Astrocyte of the spinal cord (primary cell): ENCODE measurements around the gene OSBPL8.

ENCODE experiments used
- DNase-seq: peaks from one replicate; pipeline ENCODE4 v3.0.0; 2011; ENCODE audit warnings: low read depth, low spot score
- H3K4me3 ChIP-seq: 2 replicates; pipeline ENCODE4 v1.5.1; 2011; ENCODE audit warnings: low read depth, mild to moderate bottlenecking, low read length, moderate library complexity
- CTCF ChIP-seq: IDR thresholded peaks from 2 replicates; pipeline ENCODE4 v1.5.1; 2012; ENCODE audit warnings: low read depth, mild to moderate bottlenecking, low read length, inconsistent platforms
- in situ Hi-C: cut with HindIII; loops from 2 replicates; pipeline ENCODE4 v1.10.0; 2017; ENCODE audit warnings: low sequenced_read_pairs

The OSBPL8 gene

GRCh38 chr12:76556368-76556767 is 3.2 kb downstream of the OSBPL8 start:
- in situ Hi-C loops, result no loop called here
- TF ChIP-seq CTCF, result no peak
- DNase-seq, result no peak
- no peak overlapping the region for H3K4me3 ChIP-seq

GRCh38 chr12:76555797-76556196 is 3.8 kb downstream of the OSBPL8 start:
- no peak overlapping the region for H3K4me3 ChIP-seq
- no peak for DNase-seq
- in situ Hi-C loops, result no loop called here
- no peak for TF ChIP-seq CTCF

DNA sequence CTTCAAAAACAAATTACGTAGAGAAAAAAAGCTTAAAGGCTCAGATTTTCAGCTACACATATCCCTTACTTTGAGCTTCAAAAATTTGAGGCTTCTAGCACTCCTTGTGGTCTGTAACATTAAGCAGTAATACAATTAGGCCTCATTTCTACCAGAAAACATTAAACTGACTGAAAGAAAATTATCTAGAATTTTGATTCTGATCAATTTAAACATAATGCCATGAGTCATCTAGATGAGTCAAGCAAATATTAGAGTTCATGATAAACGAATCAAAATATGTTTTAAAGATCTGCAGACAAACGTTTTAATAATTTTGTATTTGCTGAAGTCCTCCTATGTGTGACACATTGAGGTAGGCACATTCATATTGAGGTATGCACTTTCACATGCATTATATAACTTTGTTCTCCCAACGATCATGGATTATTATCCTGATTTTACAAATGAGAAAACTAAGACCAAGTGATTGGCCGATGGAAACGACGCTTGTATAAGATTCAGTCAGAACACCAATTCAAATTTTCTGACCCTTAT is 4.3 kb downstream of the OSBPL8 start:
- no peak overlapping the region for H3K4me3 ChIP-seq
- TF ChIP-seq CTCF, result peak; percentile 1
- DNase-seq, result no peak
- in situ Hi-C loops, result no loop called here

- H3K4me3 ChIP-seq, result no peak overlapping the region
- no peak for TF ChIP-seq CTCF
- no peak for DNase-seq
- in situ Hi-C loops, result no loop called here
Measured at GRCh38 chr12:76554405-76555230, 5.0 kb downstream of the OSBPL8 start.

DNA sequence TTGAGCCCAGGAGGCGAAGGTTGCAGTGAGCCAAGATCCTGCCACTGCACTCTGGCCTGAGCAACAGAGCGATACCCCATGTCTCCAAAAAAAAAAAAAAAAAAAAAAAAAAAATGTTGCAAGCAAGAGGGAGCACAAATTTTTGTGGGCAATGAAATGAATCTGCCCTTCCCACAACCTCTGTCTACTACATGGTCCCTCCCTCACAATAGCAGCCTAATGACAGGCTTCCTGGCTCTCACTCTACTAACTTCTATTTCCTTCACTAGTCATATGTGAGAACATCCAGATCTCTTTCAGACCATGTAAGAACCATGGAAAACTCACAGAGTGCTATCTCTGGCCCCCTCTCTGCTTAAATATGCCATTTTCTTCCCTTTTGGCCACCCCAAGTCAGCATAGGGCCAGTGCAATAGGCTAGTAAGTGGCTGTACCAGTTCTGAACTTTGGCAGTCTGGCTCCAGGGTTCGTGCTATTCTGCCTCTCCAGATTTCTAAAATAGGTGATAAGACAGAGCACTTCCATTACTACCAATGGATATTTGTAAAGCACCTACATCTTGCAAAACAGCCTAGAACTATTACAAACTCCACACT is 7.1 kb downstream of the OSBPL8 start:
- TF ChIP-seq CTCF, result no peak
- DNase-seq, result peak; percentile 22
- no peak overlapping the region for H3K4me3 ChIP-seq
- in situ Hi-C loops, result no loop called here

DNA sequence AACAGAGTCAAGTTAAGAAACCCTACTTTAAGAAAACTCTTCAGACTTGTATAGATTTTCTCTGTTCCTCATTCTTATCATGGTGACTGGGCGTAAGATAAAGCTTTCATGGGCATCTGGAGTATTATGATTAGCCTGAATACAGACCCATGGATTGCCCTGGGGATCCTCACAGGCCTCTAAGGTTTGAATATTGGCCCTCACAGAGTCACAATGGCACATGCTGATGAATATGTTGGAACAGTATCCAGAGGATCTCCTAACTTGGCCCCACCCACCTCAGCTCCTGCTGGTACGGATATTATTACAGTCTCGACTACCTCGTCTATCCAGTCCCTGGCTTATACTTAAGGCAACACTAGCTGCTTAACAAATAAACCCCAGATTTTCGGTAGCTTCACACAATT is 8.1 kb downstream of the OSBPL8 start:
- no peak overlapping the region for H3K4me3 ChIP-seq
- no peak for DNase-seq
- in situ Hi-C loops, result no loop called here
- TF ChIP-seq CTCF, result no peak
